HFFc6 (cell line): ENCODE measurements around the gene TMEFF1. TPM values are rescaled to one million over a fixed set of nuclear protein-coding genes. Genes with fewer than 3 reads are reported as not detected.

ENCODE experiments used
- DNase-seq: peaks from one replicate; pipeline ENCODE4 v3.0.0-alpha.2; 2018
- H3K27ac Mint-ChIP-seq: 2 replicates; pipeline ENCODE4 v1.8.0; 2020; ENCODE audit warnings: mild to moderate bottlenecking, mixed read lengths
- H3K27me3 Mint-ChIP-seq: 2 replicates; pipeline ENCODE4 v1.8.0; 2021; ENCODE audit warnings: mild to moderate bottlenecking, moderate library complexity, mixed read lengths; ENCODE audit not compliant: insufficient read depth
- H3K36me3 Mint-ChIP-seq: 2 replicates; pipeline ENCODE4 v1.8.0; 2021; ENCODE audit warnings: low read depth, mixed read lengths
- H3K4me1 Mint-ChIP-seq: 2 replicates; pipeline ENCODE4 v1.8.0; 2020; ENCODE audit warnings: low read depth, mixed read lengths
- H3K4me3 Mint-ChIP-seq: 2 replicates; pipeline ENCODE4 v1.8.0; 2020; ENCODE audit warnings: mild to moderate bottlenecking, moderate library complexity, mixed read lengths
- H3K9me3 Mint-ChIP-seq: 2 replicates; pipeline ENCODE4 v1.8.0; 2020; ENCODE audit warnings: mild to moderate bottlenecking, mixed read lengths
- total RNA-seq, 6 experiments: library from RNA; stranded (reverse); fragmentation: NEBNext Ultra II Directional; extraction: Animal tissue kit (Norgen Biotek cat#: 25700); gene quantifications; 2 replicates in 1 of 6; 3 replicates in 5 of 6; pipeline ENCODE4 v1.2.3, GENCODE V29; 2021
- TF ChIP-seq, protein P1 (sequence below): fragments of 200-600 bp; sonication (generic); IDR thresholded peaks from 2 replicates; pipeline ENCODE4 v1.5.0; 2021; ENCODE audit warnings: antibody characterized with exemption, mild to moderate bottlenecking

TMEFF1 gene
- total RNA-seq, 6 experiments from 2014 or later, result 1.3 to 2.4 (median 1.6) TPM

DNA sequence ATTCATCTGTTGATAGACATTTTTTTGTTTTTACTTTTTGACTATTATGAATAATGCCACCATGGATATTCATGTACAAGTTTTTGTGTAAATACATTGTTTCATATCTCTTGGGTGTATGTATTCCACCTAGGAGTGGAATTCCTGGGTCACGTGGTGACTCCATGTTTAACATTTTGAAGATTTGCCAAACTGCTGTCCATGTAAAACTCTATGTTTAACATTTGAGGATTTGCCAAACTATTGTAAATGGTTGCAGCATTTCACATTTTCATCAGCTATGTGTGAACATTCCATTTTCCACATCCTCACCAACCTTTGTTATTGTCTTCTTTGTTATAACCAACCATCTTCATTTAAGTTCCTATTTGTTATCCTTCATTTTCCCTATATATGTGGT, 12.2 kb downstream of the TMEFF1 start:
- Mint-ChIP-seq H3K27ac (no peak overlapping the region), H3K4me3 (no peak overlapping the region), H3K9me3 (no peaks in the 10 kb centered on the region), H3K36me3 (no peaks in the 10 kb centered on the region), H3K27me3 (no peaks in the 10 kb centered on the region), H3K4me1 (no peaks in the 10 kb centered on the region)
- DNase-seq, result no peak
- TF ChIP-seq, protein P1, sequence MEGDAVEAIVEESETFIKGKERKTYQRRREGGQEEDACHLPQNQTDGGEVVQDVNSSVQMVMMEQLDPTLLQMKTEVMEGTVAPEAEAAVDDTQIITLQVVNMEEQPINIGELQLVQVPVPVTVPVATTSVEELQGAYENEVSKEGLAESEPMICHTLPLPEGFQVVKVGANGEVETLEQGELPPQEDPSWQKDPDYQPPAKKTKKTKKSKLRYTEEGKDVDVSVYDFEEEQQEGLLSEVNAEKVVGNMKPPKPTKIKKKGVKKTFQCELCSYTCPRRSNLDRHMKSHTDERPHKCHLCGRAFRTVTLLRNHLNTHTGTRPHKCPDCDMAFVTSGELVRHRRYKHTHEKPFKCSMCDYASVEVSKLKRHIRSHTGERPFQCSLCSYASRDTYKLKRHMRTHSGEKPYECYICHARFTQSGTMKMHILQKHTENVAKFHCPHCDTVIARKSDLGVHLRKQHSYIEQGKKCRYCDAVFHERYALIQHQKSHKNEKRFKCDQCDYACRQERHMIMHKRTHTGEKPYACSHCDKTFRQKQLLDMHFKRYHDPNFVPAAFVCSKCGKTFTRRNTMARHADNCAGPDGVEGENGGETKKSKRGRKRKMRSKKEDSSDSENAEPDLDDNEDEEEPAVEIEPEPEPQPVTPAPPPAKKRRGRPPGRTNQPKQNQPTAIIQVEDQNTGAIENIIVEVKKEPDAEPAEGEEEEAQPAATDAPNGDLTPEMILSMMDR, result no peak

DNA sequence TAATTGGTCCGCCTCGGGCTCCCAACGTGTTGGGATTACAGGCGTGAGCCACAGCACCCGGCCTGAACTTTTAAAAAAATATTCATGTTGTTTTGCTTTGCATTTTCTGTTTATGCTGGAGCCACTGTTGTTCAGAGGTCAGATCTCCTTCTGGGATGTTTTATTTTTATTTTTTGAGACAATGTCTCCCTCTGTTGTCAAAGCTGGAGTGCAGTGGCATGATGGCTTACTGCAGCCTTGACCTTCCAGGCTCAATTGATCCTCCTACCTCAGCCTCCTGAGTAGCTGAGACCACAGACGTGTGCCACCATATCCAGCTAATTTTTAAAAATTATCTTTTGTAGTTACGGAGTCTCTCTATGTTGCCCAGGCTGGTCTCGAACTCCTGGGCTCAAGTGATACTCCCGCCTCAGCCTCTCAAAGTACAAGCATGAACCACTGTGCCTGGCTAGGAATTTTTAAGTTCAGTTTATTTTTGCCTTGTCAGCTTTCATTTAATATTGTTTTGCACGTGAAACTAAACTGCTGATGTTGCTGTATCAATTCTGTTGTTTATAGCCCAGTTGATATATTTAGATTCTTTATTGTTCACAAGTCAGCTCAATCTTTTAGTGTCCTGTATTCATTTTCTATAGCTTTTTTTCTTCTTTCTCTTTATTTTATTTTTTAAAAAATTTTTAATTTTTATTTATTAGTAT, 13.7 kb downstream of the TMEFF1 start:
- no peaks in the 10 kb centered on the region for H3K36me3 Mint-ChIP-seq
- no peak for DNase-seq
- H3K27ac Mint-ChIP-seq, result no peak overlapping the region
- H3K27me3 Mint-ChIP-seq, result no peaks in the 10 kb centered on the region
- no peaks in the 10 kb centered on the region for H3K9me3 Mint-ChIP-seq
- peaks cover 6% of the 10 kb centered on the region; the same call in 1 of the 2 replicates for H3K4me1 Mint-ChIP-seq
- TF ChIP-seq, protein P1, result no peak
- H3K4me3 Mint-ChIP-seq, result no peak overlapping the region

DNA sequence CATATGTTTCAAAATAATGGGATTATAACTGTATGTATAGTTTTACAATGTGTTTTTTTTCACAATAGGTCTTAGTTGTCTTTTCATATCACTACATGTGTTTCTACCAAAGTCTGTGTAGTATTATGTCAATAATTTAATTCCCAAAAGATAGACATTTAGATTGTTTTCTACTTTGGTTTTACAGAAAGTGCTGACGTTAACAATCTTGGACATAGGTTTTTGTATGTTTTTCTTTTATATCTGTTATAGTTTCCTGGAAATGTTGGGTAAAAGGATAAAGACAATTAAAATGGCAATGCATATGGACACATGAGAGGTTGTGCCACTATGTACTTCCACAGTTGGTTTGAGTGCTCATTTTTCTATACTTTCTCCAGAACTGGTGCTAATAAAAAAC, 15.2 kb downstream of the TMEFF1 start:
- H3K27me3 Mint-ChIP-seq, result no peaks in the 10 kb centered on the region
- DNase-seq, result no peak
- no peaks in the 10 kb centered on the region for H3K9me3 Mint-ChIP-seq
- peaks cover 16% of the 10 kb centered on the region for H3K4me1 Mint-ChIP-seq
- TF ChIP-seq, protein P1, result no peak
- no peak overlapping the region for H3K27ac Mint-ChIP-seq
- H3K36me3 Mint-ChIP-seq, result no peaks in the 10 kb centered on the region
- H3K4me3 Mint-ChIP-seq, result no peak overlapping the region

DNA sequence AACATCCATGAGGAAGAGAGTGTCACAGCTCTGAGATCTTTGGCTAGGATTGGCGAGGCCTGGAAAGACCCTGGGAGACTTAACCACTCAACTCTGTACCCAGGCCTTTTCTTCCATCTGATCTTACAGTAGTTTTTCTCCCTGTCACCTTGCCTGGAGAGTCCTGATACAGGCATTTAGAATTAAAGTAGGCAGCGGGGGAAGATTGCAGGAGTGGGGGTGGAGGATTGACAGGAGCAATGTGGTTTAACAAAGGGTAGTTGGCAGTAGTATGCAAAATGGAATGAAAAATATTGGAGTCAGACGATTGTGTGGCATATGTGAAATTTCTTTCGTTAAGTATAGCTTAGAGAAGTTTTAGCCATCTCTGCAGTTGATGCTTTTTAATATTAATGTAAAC, 16.9 kb downstream of the TMEFF1 start:
- H3K4me1 Mint-ChIP-seq, result peaks cover 18% of the 10 kb centered on the region

DNA sequence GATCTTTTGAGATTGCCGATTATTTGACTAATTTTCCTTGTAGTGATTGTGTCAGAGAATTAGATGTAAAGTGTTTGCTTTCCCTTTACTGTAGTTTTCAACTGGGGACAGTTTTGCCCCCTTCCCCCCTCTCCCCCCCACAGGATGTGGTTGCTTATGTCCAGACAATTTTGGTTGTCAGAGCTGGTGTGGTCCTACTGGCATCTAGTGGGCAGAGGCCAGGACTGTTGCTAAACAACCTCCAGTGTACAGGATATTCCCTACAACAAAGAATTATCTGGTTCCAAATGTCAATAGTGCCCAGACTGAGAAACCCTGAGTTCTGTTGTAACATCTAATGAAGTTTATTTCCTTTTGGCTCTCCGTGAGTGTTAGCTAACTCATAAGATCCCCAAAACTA, 20.0 kb downstream of the TMEFF1 start:
- H3K9me3 Mint-ChIP-seq, result no peaks in the 10 kb centered on the region
- peaks cover 28% of the 10 kb centered on the region for H3K4me1 Mint-ChIP-seq
- TF ChIP-seq, protein P1, result peak; percentile 34; the same call in 1 of the 2 replicates
- H3K27me3 Mint-ChIP-seq, result no peaks in the 10 kb centered on the region
- no peak overlapping the region; the same call in 1 of the 2 replicates for H3K27ac Mint-ChIP-seq
- no peaks in the 10 kb centered on the region for H3K36me3 Mint-ChIP-seq
- no peak overlapping the region for H3K4me3 Mint-ChIP-seq
- peak; percentile 45 for DNase-seq

More for the DNA sequence above, 16.9 kb downstream of the TMEFF1 start:
- TF ChIP-seq, protein P1, result no peak
- Mint-ChIP-seq H3K36me3 (no peaks in the 10 kb centered on the region), H3K4me3 (no peak overlapping the region), H3K27me3 (no peaks in the 10 kb centered on the region), H3K9me3 (no peaks in the 10 kb centered on the region), H3K27ac (no peak overlapping the region)
- no peak for DNase-seq
